ENCODE measurements around the gene ARRB1.

ARRB1 gene

DNA sequence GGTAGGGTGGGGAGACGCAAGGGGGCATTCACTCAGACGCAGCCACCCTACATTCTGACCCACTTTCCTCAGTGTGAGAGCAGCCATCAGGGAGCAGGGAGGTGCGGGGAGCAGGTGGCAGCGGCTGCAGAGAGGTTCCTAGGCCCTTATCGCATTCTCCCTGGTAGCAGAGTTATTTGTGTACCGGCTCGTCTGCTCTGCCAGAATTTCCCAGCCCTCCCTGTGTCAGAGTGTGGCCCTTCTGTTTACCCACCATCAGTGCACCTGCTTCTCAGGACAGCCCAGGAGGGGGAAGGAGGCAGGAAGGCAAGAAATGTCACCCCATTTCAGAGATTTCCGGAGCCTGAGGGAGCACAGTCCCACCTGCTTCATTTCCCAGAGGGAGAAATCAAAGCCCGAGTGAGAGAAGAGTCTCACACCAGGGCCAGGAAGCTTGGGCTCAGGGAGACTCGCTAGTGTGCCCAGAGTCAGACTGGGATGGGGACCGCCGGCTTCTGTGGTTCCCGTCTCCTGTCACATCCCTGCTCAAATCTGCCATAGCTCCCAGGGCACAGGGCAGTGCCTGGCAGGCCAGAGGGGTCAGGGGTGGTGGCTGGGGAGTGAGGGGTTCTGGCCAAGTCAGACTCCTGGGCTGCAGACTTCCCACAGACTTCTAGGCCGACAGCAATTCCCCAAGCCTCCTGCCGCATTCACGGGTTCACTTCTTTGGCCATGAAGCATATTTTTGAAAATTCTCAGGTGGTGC lies 49.7 kb downstream of the ARRB1 start:
- peaks cover 3% of the 10 kb centered on the region; the same call in 1 of the 2 replicates for H3K4me1 ChIP-seq (ENCODE audit: insufficient read depth, low read length)
- no peak overlapping the region for H3K4me3 ChIP-seq (ENCODE audit: low read length)
- no peaks in the 10 kb centered on the region for H3K27me3 ChIP-seq (ENCODE audit: insufficient read depth, low read length)
- H3K9ac ChIP-seq (ENCODE audit: low read depth, low read length): no peak overlapping the region
- H3K36me3 ChIP-seq (ENCODE audit: insufficient read depth, low read depth, low read length): no peaks in the 10 kb centered on the region
- no peaks in the 10 kb centered on the region for H3K9me3 ChIP-seq (ENCODE audit: insufficient read depth, low read depth, low read length)
- H3K27ac ChIP-seq (ENCODE audit: low read length): no peak overlapping the region

DNA sequence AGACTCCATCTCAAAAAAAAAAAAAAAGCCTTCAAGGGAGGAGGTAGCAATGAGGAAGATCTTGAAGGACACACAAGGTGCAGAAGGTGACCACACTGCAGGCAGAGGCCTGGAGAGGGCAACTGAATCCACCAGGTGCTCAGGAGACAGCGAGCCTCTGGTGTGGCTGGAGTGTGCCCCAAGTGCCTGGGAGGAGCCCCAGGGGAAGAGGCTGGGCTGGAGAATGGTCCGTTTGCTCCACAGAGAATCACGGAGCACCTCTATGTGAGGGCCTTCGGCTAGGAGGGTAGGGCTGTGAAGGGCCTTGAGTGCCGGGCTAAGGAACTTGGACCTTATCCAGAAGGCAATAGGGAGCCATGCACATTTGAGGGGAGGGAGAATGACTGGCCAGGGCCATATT lies 50.3 kb downstream of the ARRB1 start:
- Histone ChIP-seq H3K9ac (ENCODE audit: low read depth, low read length) (no peak overlapping the region), H3K4me1 (ENCODE audit: insufficient read depth, low read length) (peaks cover 3% of the 10 kb centered on the region; the same call in 1 of the 2 replicates), H3K36me3 (ENCODE audit: insufficient read depth, low read depth, low read length) (no peaks in the 10 kb centered on the region), H3K27ac (ENCODE audit: low read length) (no peak overlapping the region), H3K27me3 (ENCODE audit: insufficient read depth, low read length) (no peaks in the 10 kb centered on the region), H3K4me3 (ENCODE audit: low read length) (no peak overlapping the region), H3K9me3 (ENCODE audit: insufficient read depth, low read depth, low read length) (no peaks in the 10 kb centered on the region)

DNA sequence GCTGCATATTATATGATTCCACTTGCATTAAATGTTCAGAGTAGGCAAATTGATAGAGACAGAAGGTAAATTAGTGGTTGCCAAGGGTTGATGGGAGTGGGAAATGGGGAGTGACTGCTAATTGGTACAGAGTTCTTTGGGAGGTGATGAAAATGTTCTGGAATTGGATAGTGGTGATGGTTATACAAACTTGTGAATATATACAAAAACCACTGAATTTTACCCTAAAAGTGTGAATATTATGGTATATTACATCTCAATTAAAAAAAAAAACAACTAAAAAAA lies 52.5 kb downstream of the ARRB1 start:
- Histone ChIP-seq H3K9ac (ENCODE audit: low read depth, low read length) (no peak overlapping the region), H3K36me3 (ENCODE audit: insufficient read depth, low read depth, low read length) (no peaks in the 10 kb centered on the region), H3K9me3 (ENCODE audit: insufficient read depth, low read depth, low read length) (no peaks in the 10 kb centered on the region), H3K4me1 (ENCODE audit: insufficient read depth, low read length) (peaks cover 3% of the 10 kb centered on the region; the same call in 1 of the 2 replicates), H3K27me3 (ENCODE audit: insufficient read depth, low read length) (no peaks in the 10 kb centered on the region), H3K4me3 (ENCODE audit: low read length) (no peak overlapping the region), H3K27ac (ENCODE audit: low read length) (no peak overlapping the region)

DNA sequence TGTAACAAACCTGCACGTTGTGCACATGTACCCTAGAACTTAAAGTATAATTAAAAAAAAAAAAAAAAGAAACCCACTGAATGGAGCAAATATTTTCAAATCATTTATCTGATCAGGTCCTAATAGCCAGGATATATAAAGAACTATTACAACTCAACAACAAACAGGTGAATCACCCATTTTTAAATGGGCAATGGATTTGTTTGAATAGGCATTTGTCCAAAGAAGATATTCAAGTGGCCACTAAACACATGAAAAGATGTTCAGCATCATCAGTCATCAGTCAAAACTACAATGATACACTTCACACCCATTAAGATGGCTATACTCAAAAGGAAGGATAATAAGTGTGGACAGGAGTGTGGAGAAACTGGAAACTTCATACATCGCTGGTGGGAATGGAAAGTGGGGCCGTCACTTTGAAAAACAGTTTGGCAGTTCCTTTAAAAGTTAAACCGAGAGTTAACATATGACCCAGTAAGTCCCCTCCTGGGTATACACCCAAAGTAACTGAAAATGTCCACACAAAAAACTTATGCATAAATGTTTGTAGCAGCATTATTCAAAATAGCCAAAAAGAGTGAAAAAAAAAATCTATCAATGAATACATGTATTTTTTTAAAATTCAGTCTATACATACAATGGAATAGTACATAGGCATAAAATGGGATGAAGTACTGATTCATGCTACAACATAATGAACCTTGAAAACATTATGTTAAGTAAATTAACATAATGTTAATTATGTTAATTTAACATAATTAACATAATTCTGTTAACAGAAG lies 53.1 kb downstream of the ARRB1 start:
- Histone ChIP-seq H3K4me1 (ENCODE audit: insufficient read depth, low read length) (0 out of 2 replicates have a peak, but pooled peaks cover 3% of the 10 kb centered on the region), H3K9me3 (ENCODE audit: insufficient read depth, low read depth, low read length) (no peaks in the 10 kb centered on the region), H3K27ac (ENCODE audit: low read length) (no peak overlapping the region), H3K27me3 (ENCODE audit: insufficient read depth, low read length) (no peaks in the 10 kb centered on the region), H3K9ac (ENCODE audit: low read depth, low read length) (no peak overlapping the region), H3K4me3 (ENCODE audit: low read length) (no peak overlapping the region), H3K36me3 (ENCODE audit: insufficient read depth, low read depth, low read length) (no peaks in the 10 kb centered on the region)

DNA sequence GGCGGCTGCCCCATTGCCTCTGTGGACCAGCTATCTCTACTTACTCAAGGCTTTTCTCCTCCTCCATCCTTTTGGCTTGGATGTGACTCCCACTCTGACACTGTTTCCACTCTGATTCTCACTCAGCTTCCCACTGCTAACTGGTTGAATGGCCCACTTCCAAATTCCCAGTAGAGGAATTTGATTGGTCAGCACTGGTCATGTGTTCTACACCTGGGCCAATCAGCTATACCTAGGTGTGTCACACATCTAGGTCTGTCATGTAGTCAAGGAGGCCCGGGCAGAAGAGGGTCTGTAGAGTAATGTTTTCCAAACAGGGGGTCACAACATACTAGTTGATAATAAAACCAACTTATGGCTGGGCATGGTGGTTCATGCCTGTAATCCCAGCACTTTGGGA lies 57.6 kb downstream of the ARRB1 start:
- no peaks in the 10 kb centered on the region for H3K36me3 ChIP-seq (ENCODE audit: insufficient read depth, low read depth, low read length)
- no peaks in the 10 kb centered on the region for H3K9me3 ChIP-seq (ENCODE audit: insufficient read depth, low read depth, low read length)
- no peak overlapping the region for H3K4me3 ChIP-seq (ENCODE audit: low read length)
- H3K9ac ChIP-seq (ENCODE audit: low read depth, low read length): no peak overlapping the region
- no peak overlapping the region for H3K27ac ChIP-seq (ENCODE audit: low read length)
- no peaks in the 10 kb centered on the region for H3K4me1 ChIP-seq (ENCODE audit: insufficient read depth, low read length)
- H3K27me3 ChIP-seq (ENCODE audit: insufficient read depth, low read length): no peaks in the 10 kb centered on the region

DNA sequence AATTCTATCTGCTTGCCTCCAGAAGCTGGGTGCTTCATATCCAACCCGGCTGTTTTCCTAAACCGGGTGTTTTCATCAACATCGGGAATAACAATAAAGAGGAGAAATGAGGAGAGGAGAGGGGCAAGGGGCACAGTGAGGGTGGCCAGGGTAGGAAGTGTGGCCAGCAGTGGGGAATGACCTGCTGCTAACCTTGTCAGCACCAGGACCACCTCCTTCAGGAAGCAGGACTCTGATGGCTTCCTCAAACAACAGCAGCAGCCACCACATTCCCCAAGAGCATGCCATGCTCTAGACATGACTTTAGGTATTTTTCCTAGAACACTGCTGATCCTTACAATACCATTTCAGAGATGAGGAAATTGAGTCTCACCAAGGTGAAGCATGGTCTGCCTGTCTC lies 58.5 kb downstream of the ARRB1 start:
- no peaks in the 10 kb centered on the region for H3K9me3 ChIP-seq (ENCODE audit: insufficient read depth, low read depth, low read length)
- no peaks in the 10 kb centered on the region for H3K27me3 ChIP-seq (ENCODE audit: insufficient read depth, low read length)
- H3K4me3 ChIP-seq (ENCODE audit: low read length): no peak overlapping the region
- no peak overlapping the region for H3K27ac ChIP-seq (ENCODE audit: low read length)
- no peaks in the 10 kb centered on the region for H3K4me1 ChIP-seq (ENCODE audit: insufficient read depth, low read length)
- H3K9ac ChIP-seq (ENCODE audit: low read depth, low read length): no peak overlapping the region
- no peaks in the 10 kb centered on the region for H3K36me3 ChIP-seq (ENCODE audit: insufficient read depth, low read depth, low read length)

DNA sequence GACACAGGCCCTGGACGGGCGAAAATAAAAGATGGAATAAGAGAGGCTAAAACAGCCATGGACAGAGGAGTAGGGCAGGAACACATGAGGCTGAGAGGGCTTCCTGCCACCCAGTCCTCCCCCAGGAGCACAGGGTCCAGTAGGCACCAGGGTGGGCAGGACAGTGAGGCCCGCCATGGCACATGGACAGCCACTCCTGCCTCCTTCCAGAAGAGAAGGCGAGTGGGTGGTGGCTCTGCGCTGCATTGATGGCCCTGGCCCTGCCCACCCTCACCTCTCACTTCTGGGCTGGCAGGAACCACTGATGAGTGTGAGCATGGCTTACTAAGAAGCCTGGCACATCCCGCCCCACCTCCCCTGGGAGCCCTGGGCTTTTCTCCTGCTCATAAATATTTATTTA lies 59.7 kb downstream of the ARRB1 start:
- Histone ChIP-seq H3K36me3 (ENCODE audit: insufficient read depth, low read depth, low read length) (no peaks in the 10 kb centered on the region), H3K4me1 (ENCODE audit: insufficient read depth, low read length) (no peaks in the 10 kb centered on the region), H3K9ac (ENCODE audit: low read depth, low read length) (no peak overlapping the region), H3K27me3 (ENCODE audit: insufficient read depth, low read length) (no peaks in the 10 kb centered on the region), H3K4me3 (ENCODE audit: low read length) (no peak overlapping the region), H3K9me3 (ENCODE audit: insufficient read depth, low read depth, low read length) (no peaks in the 10 kb centered on the region), H3K27ac (ENCODE audit: low read length) (no peak overlapping the region)

DNA sequence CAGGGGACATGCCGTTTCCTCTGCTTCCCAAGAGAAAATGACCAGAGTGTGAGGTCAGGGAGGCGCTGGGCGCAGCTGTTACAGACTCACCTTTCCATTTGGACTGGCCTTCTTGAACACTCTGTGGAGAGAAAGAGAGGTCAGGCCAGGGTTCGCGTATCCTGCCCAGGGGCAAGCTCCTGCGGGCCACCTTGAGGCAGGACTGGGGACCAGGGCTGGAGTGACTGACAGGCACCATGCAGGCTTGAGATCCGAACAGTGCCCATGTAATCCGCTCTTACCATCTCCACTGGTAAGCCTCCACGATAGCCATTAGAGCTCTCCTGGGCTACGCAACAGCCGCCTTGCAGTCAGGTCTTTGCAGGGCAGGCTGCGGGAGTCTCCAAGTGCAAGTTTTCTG lies 61.5 kb downstream of the ARRB1 start:
- Histone ChIP-seq H3K27me3 (ENCODE audit: insufficient read depth, low read length) (no peaks in the 10 kb centered on the region), H3K4me1 (ENCODE audit: insufficient read depth, low read length) (no peaks in the 10 kb centered on the region), H3K4me3 (ENCODE audit: low read length) (no peak overlapping the region), H3K9me3 (ENCODE audit: insufficient read depth, low read depth, low read length) (no peaks in the 10 kb centered on the region), H3K36me3 (ENCODE audit: insufficient read depth, low read depth, low read length) (no peaks in the 10 kb centered on the region), H3K9ac (ENCODE audit: low read depth, low read length) (no peak overlapping the region), H3K27ac (ENCODE audit: low read length) (no peak overlapping the region)

DNA sequence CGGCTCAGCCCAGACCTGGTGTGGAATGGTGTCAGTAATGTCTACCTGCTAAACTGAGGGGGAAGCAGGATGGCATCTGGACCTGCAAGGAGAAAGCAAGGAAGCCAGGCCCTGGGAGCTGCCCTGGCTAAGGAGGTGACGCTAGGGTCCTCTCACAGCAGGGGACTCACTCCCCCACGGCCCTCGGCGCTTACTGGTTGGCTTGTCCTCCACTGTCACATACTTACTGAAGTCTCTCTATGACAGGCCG lies 62.0 kb downstream of the ARRB1 start:
- no peak overlapping the region for H3K9ac ChIP-seq (ENCODE audit: low read depth, low read length)
- H3K4me1 ChIP-seq (ENCODE audit: insufficient read depth, low read length): no peaks in the 10 kb centered on the region
- no peaks in the 10 kb centered on the region for H3K9me3 ChIP-seq (ENCODE audit: insufficient read depth, low read depth, low read length)
- H3K27me3 ChIP-seq (ENCODE audit: insufficient read depth, low read length): no peaks in the 10 kb centered on the region
- no peak overlapping the region for H3K4me3 ChIP-seq (ENCODE audit: low read length)
- no peaks in the 10 kb centered on the region for H3K36me3 ChIP-seq (ENCODE audit: insufficient read depth, low read depth, low read length)
- H3K27ac ChIP-seq (ENCODE audit: low read length): no peak overlapping the region

DNA sequence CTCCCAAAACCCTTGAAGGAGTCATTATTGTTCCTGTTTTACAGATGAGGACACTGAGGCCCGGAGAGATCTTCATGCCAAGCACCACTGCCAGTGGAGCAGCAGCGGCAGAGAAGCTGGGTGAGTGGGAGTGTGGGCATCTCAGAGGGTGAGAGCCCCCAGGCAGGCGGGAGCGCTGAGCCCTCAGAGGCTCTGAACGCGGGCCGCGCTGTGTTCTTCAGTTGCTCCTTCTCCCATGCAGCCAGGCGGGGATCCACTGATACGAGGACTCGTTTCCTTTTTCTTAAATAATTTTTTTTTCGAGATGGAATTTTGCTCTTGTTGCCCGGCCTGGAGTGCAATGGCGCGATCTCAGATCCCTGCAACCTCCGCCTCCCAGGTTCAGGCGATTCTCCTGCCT lies 63.9 kb downstream of the ARRB1 start:
- H3K27me3 ChIP-seq (ENCODE audit: insufficient read depth, low read length): no peaks in the 10 kb centered on the region
- no peak overlapping the region for H3K27ac ChIP-seq (ENCODE audit: low read length)
- no peaks in the 10 kb centered on the region for H3K9me3 ChIP-seq (ENCODE audit: insufficient read depth, low read depth, low read length)
- H3K36me3 ChIP-seq (ENCODE audit: insufficient read depth, low read depth, low read length): no peaks in the 10 kb centered on the region
- no peak overlapping the region for H3K4me3 ChIP-seq (ENCODE audit: low read length)
- peaks cover 3% of the 10 kb centered on the region; the same call in 1 of the 2 replicates for H3K4me1 ChIP-seq (ENCODE audit: insufficient read depth, low read length)
- H3K9ac ChIP-seq (ENCODE audit: low read depth, low read length): no peak overlapping the region

DNA sequence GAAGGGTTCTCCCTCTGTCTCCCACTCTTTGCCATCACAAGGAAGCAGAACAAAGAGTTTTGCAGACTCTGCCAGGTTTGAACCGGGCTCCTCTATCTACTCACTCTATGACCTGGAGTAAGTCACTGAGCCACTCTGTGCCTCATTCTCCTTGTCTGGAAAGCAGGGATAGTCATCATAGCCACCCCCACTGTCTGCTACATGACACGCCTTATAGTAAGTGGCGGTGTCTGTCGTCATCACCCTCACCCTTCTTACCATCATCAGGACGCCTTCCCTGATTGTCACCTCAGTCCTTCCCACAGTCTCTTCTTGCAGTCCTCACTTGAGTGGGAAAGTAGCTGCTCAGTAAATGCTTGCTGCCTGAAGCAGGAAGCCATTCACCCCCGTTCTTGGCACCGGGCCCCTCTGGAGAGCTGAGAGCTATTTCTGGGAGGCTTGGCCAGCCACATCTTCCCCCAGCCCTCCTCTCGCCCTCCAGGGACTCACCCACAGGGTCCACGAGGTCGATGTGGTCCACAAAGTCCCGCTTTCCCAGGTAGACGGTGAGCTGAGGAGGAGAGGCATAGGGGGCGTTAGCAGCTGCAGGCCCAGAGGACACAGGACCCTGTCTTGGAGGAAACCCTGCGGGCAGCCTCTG lies 64.5 kb downstream of the ARRB1 start:
- no peak overlapping the region for H3K4me3 ChIP-seq (ENCODE audit: low read length)
- no peak overlapping the region for H3K9ac ChIP-seq (ENCODE audit: low read depth, low read length)
- no peaks in the 10 kb centered on the region for H3K9me3 ChIP-seq (ENCODE audit: insufficient read depth, low read depth, low read length)
- H3K27me3 ChIP-seq (ENCODE audit: insufficient read depth, low read length): no peaks in the 10 kb centered on the region
- H3K4me1 ChIP-seq (ENCODE audit: insufficient read depth, low read length): peaks cover 3% of the 10 kb centered on the region; the same call in 1 of the 2 replicates
- no peak overlapping the region for H3K27ac ChIP-seq (ENCODE audit: low read length)
- no peaks in the 10 kb centered on the region for H3K36me3 ChIP-seq (ENCODE audit: insufficient read depth, low read depth, low read length)

DNA sequence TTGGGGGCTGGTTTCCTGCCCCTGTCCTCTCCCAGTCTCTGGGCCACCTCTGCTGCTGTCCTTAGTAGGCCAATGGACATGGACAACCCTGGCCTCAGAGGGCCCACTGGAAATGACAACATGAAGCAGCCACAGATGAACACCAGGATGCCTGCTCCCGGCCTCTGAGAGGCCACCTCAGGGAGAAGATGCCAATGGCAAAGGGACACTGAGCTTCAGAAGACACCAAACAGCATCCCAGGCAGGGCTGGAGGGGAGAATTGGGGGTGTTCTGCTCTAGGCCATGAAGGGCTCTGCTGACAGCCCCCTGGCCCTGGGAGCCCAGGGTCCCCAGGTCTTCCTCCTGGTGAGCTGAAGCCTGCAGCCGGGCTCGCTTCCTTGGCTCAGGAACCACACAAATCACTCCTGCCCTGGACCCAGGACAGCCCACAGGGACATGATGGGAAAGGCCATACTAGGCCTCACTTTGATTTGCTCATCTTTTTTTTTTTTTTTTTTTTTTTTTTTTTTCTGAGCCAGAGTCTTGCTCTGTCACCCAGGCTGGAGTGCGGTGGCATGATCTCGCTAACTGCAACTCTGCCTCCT lies 65.6 kb downstream of the ARRB1 start:
- Histone ChIP-seq H3K9ac (ENCODE audit: low read depth, low read length) (no peak overlapping the region), H3K27ac (ENCODE audit: low read length) (no peak overlapping the region), H3K4me1 (ENCODE audit: insufficient read depth, low read length) (peaks cover 3% of the 10 kb centered on the region; the same call in 1 of the 2 replicates), H3K36me3 (ENCODE audit: insufficient read depth, low read depth, low read length) (no peaks in the 10 kb centered on the region; the same call in 1 of the 2 replicates), H3K4me3 (ENCODE audit: low read length) (no peak overlapping the region), H3K27me3 (ENCODE audit: insufficient read depth, low read length) (no peaks in the 10 kb centered on the region), H3K9me3 (ENCODE audit: insufficient read depth, low read depth, low read length) (no peaks in the 10 kb centered on the region)
